Cardiac fibroblast (primary cell): ENCODE measurements around the gene SUPV3L1.
A peak's percentile ranks its signal among the peaks of the same experiment; 100 is the strongest.
"Not testable (repeated sequence)": the region's sequence is repeated elsewhere in the genome, so short reads cannot be mapped to it uniquely, and the experiment has no call there.

Experiments used
- DNase-seq, 2 donors: peaks; one replicate each; pipeline versions ENCODE4 v3.0.0 to v3.0.0-alpha.2; 2010; ENCODE audit warnings: low read depth in 2 of 2
- H3K4me3 ChIP-seq, 2 donors: replicated peaks in 1 of 2; 1 replicate in 1 of 2; 2 replicates in 1 of 2; pipeline ENCODE4 v1.5.1; 2011; ENCODE audit warnings: low read depth in 2 of 2, low read length in 2 of 2, mild to moderate bottlenecking in 2 of 2, moderate library complexity in 1 of 2
- TF ChIP-seq, protein P1 (sequence below): IDR thresholded peaks from one replicate; pipeline ENCODE4 v1.5.1; 2011; ENCODE audit warnings: low read depth, mild to moderate bottlenecking, low read length, inconsistent platforms

SUPV3L1 gene

GRCh38 chr10:69145864-69146263 is 34.2 kb upstream of the SUPV3L1 start:
- TF ChIP-seq, protein P1, sequence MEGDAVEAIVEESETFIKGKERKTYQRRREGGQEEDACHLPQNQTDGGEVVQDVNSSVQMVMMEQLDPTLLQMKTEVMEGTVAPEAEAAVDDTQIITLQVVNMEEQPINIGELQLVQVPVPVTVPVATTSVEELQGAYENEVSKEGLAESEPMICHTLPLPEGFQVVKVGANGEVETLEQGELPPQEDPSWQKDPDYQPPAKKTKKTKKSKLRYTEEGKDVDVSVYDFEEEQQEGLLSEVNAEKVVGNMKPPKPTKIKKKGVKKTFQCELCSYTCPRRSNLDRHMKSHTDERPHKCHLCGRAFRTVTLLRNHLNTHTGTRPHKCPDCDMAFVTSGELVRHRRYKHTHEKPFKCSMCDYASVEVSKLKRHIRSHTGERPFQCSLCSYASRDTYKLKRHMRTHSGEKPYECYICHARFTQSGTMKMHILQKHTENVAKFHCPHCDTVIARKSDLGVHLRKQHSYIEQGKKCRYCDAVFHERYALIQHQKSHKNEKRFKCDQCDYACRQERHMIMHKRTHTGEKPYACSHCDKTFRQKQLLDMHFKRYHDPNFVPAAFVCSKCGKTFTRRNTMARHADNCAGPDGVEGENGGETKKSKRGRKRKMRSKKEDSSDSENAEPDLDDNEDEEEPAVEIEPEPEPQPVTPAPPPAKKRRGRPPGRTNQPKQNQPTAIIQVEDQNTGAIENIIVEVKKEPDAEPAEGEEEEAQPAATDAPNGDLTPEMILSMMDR, result no peak
- H3K4me3 ChIP-seq, result no peak overlapping the region
- no peak for DNase-seq

DNA sequence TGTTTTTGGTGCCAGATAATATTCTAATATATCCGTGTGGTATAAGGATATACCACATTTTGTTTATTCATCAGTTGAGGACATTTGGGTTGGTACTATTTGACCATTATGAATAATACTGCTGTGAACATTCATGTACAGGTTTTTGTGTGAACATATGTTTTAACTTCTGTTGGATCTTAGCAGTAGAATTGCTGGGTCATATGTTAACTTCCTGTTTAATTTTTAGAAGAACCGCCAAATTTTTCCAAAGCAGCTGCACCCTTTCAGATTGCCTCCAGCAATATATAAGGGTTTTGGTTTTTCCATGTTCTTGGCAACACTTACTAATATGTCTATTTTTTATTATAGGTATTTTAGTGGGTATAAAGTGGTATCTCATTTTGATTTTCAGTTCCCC is 33.3 kb upstream of the SUPV3L1 start:
- TF ChIP-seq, protein P1, result no peak
- no peak overlapping the region for H3K4me3 ChIP-seq
- no peak for DNase-seq

DNA sequence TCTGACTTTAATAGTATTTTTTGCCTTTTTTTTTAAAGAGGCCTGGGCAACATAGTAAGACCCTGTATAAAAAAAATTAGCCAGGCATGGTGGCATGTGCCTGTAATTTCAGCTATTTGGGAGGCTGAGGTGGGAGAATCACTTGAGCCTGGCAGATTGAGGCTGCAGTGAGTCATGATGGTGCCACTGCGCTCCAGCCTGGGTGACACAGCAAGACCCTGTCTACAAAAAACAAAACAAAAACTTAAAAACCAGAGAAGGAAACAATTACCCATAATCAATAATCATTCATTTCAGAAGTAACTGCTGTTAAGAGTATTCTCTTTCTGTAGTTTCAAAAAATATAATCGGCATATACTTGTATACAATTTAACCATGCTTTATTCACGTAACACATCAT is 28.1 kb upstream of the SUPV3L1 start:
- TF ChIP-seq, protein P1, result no peak
- DNase-seq, result no peak
- no peak overlapping the region for H3K4me3 ChIP-seq

DNA sequence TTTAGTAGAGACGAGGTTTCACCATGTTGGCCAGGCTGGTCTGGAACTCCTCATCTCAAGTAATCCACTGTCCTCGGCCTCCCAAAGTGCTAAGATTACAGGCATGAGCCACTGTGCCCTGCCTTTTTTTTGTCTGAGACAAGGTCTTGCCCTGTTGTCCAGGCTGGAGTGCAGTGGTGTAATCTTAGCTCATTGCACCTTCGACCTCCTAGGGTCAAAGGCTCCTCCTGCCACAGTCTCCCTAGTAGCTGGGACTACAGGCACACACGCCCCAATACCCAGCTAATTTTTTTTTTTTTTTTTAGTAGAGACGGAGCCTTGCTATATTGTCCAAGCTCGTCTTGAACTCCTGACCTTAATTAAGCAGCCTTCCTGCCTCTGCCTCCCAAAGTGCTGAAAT is 26.8 kb upstream of the SUPV3L1 start:
- TF ChIP-seq, protein P1, result no peak
- no peak for DNase-seq
- no peak overlapping the region for H3K4me3 ChIP-seq

- DNase-seq, result peak in 1 of 2 donors; percentile 54
- H3K4me3 ChIP-seq, result no peak overlapping the region
- TF ChIP-seq, protein P1, result no peak
Observed at GRCh38 chr10:69160809-69161241, 19.2 kb upstream of the SUPV3L1 start.

DNA sequence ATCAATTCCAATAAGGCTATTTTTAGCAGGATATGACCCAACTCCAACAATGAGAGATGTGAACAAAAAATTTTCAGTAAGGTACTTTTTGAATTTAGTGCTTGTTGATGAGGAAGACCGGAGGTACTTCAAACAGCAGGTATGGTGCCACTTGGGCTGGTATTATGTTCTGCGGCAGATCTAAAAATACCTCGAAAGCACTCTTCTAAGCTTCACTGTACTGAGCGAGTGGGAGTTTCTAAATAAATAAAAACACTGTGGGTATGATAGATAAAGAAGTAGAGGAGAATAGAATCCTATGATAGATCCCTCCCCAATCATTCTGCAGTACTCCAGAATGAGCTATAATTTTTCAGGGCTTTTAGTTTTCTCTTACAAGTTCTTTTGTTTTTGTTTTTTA is 11.5 kb upstream of the SUPV3L1 start:
- H3K4me3 ChIP-seq, result no peak overlapping the region
- DNase-seq, result no peak
- TF ChIP-seq, protein P1, result no peak

DNA sequence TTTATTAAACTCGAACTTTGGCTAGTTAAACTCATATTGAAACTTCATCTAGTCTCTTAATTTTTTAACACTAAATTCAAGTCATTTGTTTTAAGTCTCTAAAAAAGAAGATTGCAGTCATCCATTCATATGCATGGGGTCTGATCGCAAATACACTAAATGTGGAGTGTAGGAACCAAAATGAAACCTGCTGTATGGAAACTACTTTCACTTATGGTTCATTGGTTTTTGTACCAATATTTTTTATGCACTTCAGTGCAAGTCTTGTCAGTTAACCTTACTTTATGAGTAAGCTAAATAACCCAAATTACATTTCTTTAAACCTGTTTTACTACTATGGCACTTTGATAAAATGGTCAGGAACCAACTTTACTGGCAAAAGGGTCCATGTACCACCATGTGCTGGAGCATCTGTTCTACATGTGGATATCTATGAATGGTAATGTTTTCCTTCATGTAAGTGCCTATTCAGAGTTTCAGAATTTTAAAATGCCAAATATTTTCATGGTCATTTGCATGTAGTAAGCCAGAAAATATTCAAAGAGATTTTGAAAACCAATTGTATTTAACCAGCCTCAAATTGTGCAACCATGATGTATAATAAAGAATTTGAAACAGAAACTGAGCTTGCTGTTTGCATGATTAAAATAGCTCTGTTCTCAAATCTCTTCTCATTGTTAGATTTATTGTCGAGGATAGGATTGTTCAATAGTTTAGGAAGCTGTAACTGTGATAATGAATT is 7.6 kb upstream of the SUPV3L1 start:
- no peak for DNase-seq
- no peak overlapping the region for H3K4me3 ChIP-seq
- TF ChIP-seq, protein P1, result no peak

GRCh38 chr10:69175326-69175725 is 4.7 kb upstream of the SUPV3L1 start:
- not testable (repeated sequence) for DNase-seq

More at GRCh38 chr10:69175326-69175725, 4.7 kb upstream of the SUPV3L1 start:
- H3K4me3 ChIP-seq, result not testable (repeated sequence)
